K562 (cell line): ENCODE results near the gene CPT1C. TPM values are rescaled to one million over a fixed set of nuclear protein-coding genes. Genes with fewer than 3 reads are reported as not detected.

ENCODE experiments used
- BCL6 ChIP-seq: fragments of 250-450 bp; sonication (Bioruptor Pico); IDR thresholded peaks from 2 replicates; pipeline ENCODE4 v1.4.0; 2020
- HMGXB4 ChIP-seq: sonication (generic); formaldehyde crosslinking; IDR thresholded peaks from 2 replicates; pipeline ENCODE4 v1.8.1; 2023; ENCODE audit warnings: mild to moderate bottlenecking, missing genetic modification reagents
- MTA3 ChIP-seq: fragments of 450-650 bp; formaldehyde crosslinking; IDR thresholded peaks from 2 replicates; pipeline ENCODE4 v1.6.1; 2017; ENCODE audit warnings: mild to moderate bottlenecking, borderline replicate concordance
- POLR2A ChIP-seq: fragments of 450-650 bp; conservative IDR thresholded peaks from 2 replicates; pipeline ENCODE4 v1.6.1; 2016
- RBFOX2 ChIP-seq: fragments of 200-400 bp; formaldehyde crosslinking; IDR thresholded peaks from 2 replicates; pipeline ENCODE4 v1.6.1; 2017; ENCODE audit warnings: low read depth, mild to moderate bottlenecking, low read length, moderate library complexity
- RERE ChIP-seq: sonication (generic); formaldehyde crosslinking; IDR thresholded peaks from 2 replicates; pipeline ENCODE4 v1.8.0; 2023; ENCODE audit warnings: missing genetic modification reagents, mild to moderate bottlenecking, borderline replicate concordance
- SMC3 ChIP-seq: conservative IDR thresholded peaks from 2 replicates; pipeline ENCODE4 v1.6.1; 2011; ENCODE audit warnings: low read depth, low read length, improper control_type of control experiment; ENCODE audit not compliant: insufficient read depth
- TEAD1 ChIP-seq, 2 experiments: fragments of 450-650 bp in 1 of 2; sonication (generic) in 1 of 2; formaldehyde crosslinking; IDR thresholded peaks; 2 replicates each; pipeline versions ENCODE4 v1.4.0 to v1.8.0; 2020 to 2022; ENCODE audit warnings: mild to moderate bottlenecking in 2 of 2, missing genetic modification reagents in 1 of 2
- TRIM24 ChIP-seq, 2 experiments: fragments of 450-650 bp; IDR thresholded peaks; 2 replicates each; pipeline ENCODE4 v1.6.1; 2016
- ZFX ChIP-seq: sonication (generic); formaldehyde crosslinking; IDR thresholded peaks from 2 replicates; pipeline ENCODE4 v1.8.0; 2022; ENCODE audit warnings: mild to moderate bottlenecking, missing genetic modification reagents, moderate library complexity
- ZMIZ1 ChIP-seq, 2 experiments: fragments of 150-350 bp in 1 of 2; IDR thresholded peaks; 2 replicates each; pipeline ENCODE4 v1.6.1; 2012 to 2016; ENCODE audit warnings: low read depth in 2 of 2, low read length in 2 of 2, mild to moderate bottlenecking in 1 of 2, moderate library complexity in 1 of 2
- ZSCAN29 ChIP-seq: fragments of 450-650 bp; IDR thresholded peaks from 2 replicates; pipeline ENCODE4 v1.6.1; 2017
- polyA plus RNA-seq, 8 experiments: library from polyadenylated mRNA; depleted of rRNA in 4 of 8; stranded (reverse) in 5 of 8; unstranded in 3 of 8; fragments of >200 nt; fragmentation: Nextera tagmentation in 2 of 8; fragmentation: Illumina TruSeq in 1 of 8; extraction: Ambion mirVana in 2 of 8; extraction: Trizol in 1 of 8; gene quantifications; 2 replicates each; pipeline versions ENCODE4 v1.2.1 to v1.2.3, GENCODE V29; 2011 to 2014; ENCODE audit warnings: inconsistent platforms in 1 of 8, missing spikeins in 1 of 8
- total RNA-seq, 7 experiments: library from RNA; depleted of rRNA in 6 of 7; stranded (reverse); fragments of >200 nt in 6 of 7; fragmentation: Illumina TruSeq in 2 of 7; extraction: Trizol in 2 of 7; gene quantifications; 2 replicates each; pipeline versions ENCODE4 v1.2.1 to v1.2.3, GENCODE V29; 2011 to 2021; ENCODE audit warnings: low replicate concordance in 1 of 7
- TF ChIP-seq, protein P1 (sequence below): fragments of 250-450 bp; sonication (Bioruptor Pico); IDR thresholded peaks from 2 replicates; pipeline ENCODE4 v1.8.0; 2021; ENCODE audit warnings: moderate library complexity, mild to moderate bottlenecking, inconsistent platforms

CPT1C gene
- total and polyA plus RNA-seq, 9 of the 15 experiments (the other 6 are each of a cell fraction or from before 2014, with no cell fraction given): 1.9 to 12.3 (median 3.0) TPM

DNA sequence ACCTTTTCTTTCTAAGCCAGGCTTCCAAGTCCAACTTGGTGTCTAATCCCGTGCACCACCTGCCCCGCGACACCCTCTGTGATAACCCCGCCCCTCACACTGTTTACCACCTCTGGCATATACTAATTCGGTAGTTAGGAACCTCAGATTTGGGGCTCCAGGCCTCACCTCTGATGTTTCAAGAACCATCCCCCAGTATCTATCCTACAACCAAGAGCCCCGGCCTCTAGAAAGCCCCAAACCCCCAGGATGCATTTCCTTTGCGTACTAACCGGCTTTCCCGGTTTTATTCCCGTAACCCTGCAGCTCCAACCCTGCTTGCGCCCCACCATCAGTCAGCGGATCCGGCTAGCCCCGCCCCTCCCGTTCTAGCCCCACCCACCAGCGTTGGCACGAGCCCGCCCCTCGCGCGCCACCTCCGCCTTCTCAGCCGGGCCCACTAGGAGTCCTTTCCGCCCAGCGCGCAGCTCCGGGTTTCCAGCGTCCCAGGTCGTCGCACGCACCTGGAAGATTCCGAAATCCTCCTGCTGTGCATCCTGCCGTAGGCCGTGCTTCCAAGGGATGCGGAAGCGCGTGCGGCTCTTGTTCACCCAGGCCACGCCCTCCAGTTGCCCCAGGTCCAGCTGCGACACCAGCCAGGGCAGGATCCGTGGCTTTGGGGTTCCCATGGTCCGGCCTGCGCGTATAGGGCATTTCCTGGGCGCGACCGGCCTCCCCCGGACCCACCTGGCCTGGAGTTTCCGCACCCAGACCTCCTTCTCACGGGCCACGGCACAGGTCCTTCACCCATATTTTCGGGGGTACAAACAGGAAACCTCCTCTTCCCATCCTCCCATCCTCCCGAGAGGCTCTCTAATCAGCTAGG is 26.5 kb upstream of the CPT1C start (continued):
- no peak for TF ChIP-seq HMGXB4
- no peak for TF ChIP-seq TEAD1 (CRISPR knock-in tag; IDR thresholded peaks at IDR 0.05)
- TF ChIP-seq TRIM24 (IDR thresholded peaks at IDR 0.05): no peak
- no peak for TF ChIP-seq RERE (CRISPR knock-in tag)
- 0 out of 2 replicates have a peak, but pooled peaks have one; percentile 28 for TF ChIP-seq MTA3
- peak; percentile 66 for TF ChIP-seq POLR2A
- TF ChIP-seq BCL6 (CRISPR knock-in tag): no peak
- TF ChIP-seq SMC3: no peak
- TF ChIP-seq ZMIZ1 (IDR thresholded peaks at IDR 0.05; ENCODE audit: low read depth in 2 of 2, low read length in 2 of 2): no peak
- TF ChIP-seq RBFOX2: peak; percentile 77
- TF ChIP-seq ZSCAN29: no peak
- TF ChIP-seq ZFX (CRISPR knock-in tag): peak; percentile 35; the same call in 1 of the 2 replicates
- TF ChIP-seq, protein P1, sequence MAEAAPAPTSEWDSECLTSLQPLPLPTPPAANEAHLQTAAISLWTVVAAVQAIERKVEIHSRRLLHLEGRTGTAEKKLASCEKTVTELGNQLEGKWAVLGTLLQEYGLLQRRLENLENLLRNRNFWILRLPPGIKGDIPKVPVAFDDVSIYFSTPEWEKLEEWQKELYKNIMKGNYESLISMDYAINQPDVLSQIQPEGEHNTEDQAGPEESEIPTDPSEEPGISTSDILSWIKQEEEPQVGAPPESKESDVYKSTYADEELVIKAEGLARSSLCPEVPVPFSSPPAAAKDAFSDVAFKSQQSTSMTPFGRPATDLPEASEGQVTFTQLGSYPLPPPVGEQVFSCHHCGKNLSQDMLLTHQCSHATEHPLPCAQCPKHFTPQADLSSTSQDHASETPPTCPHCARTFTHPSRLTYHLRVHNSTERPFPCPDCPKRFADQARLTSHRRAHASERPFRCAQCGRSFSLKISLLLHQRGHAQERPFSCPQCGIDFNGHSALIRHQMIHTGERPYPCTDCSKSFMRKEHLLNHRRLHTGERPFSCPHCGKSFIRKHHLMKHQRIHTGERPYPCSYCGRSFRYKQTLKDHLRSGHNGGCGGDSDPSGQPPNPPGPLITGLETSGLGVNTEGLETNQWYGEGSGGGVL: no peak
